Measurements from ENCODE around the gene ABCD2. TPM values are rescaled to one million over a fixed set of nuclear protein-coding genes. Genes with fewer than 3 reads are reported as not detected.

ABCD2 gene
- total RNA-seq, 4 donors from 2014 or later, result 0.07 to 0.20 (median 0.10) TPM; not detected in 1

DNA sequence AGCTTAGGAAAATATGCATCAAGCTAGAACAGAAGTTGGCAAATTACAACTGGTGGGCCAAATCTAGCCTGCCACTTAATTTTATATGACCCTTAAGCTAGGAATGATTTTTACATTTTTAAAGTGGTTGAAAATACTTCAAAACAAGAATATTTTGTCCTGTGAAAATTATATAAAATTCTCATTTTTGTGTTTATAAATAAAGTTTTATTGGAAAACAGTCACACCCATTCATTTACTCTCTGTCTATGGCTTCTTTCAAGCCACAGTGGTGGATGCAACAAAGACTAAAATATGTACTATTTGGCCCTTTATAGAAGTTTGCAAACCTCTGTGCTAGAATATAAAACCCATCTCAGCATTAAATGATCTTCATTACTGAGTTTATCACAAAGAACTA lies 2.1 kb upstream of the ABCD2 start:
- no peak for ATAC-seq
- Histone ChIP-seq H3K36me3 (no peaks in the 10 kb centered on the region), H3K9me3 (no peaks in the 10 kb centered on the region), H3K27me3 (no peaks in the 10 kb centered on the region), H3K4me1 (peaks cover 10 to 16% of the 10 kb centered on the region in 2 donors), H3K27ac (no peak overlapping the region), H3K4me3 (no peak overlapping the region)
- in situ Hi-C loops (cut with MboI; ENCODE audit: low sequenced_read_pairs in 4 of 4) (no loop called here), intact Hi-C loops (cut with DNase I; ENCODE audit: low total_unique reads) (no loop called here)
- TF ChIP-seq, protein P1, sequence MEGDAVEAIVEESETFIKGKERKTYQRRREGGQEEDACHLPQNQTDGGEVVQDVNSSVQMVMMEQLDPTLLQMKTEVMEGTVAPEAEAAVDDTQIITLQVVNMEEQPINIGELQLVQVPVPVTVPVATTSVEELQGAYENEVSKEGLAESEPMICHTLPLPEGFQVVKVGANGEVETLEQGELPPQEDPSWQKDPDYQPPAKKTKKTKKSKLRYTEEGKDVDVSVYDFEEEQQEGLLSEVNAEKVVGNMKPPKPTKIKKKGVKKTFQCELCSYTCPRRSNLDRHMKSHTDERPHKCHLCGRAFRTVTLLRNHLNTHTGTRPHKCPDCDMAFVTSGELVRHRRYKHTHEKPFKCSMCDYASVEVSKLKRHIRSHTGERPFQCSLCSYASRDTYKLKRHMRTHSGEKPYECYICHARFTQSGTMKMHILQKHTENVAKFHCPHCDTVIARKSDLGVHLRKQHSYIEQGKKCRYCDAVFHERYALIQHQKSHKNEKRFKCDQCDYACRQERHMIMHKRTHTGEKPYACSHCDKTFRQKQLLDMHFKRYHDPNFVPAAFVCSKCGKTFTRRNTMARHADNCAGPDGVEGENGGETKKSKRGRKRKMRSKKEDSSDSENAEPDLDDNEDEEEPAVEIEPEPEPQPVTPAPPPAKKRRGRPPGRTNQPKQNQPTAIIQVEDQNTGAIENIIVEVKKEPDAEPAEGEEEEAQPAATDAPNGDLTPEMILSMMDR (IDR thresholded peaks at IDR 0.05 in 4 of 5, conservative IDR thresholded peaks at IDR 0.05 in 1 of 5), result no peak
- TF ChIP-seq POLR2A (IDR thresholded peaks at IDR 0.05), result no peak
- no peak for DNase-seq

DNA sequence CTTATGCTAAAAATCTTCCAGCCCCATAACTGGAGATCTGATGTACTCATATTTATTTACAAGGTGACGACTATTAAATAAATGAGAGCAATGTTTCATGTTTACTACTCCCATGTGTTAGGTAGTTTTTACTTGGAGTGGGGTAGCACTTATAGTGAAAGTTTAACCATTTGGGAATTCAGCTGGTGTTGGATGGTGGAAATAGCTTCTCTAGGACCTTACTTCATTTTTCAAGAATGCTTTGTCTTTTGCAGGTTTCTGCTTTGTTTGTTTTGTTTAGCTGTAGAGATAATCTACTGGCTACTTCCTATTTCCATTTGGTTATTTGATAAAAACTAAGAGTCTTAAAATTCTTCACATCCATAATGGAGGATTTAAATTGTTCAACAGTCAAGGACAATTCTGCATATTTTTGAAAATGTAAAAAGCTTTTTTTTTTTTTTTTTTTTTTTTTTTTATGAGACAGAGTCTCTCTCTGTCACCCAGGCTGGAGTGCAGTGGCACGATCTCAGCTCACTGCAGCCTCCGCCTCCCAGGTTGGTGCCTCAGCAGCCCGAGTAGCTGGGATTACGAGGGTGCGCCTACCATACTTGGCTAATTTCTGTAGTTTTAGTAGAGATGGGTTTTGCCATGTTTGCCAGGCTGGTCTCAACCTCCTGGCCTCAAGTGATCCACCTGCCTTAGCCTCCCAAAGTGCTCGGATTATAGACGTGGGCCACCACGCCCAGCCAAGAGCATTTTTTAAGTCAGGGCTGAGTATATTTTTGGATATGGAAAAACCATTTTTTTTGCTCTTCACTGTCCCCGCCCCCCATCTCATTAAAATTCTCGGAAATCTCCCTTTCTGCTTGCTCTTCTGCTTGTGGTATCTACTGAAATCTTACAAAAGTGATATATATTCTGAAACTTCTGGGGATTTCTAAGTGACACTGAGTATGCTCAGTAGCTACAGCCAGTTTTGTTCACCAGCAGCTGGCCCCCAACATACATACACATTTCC lies 1.4 kb upstream of the ABCD2 start:
- H3K27me3 ChIP-seq, result no peaks in the 10 kb centered on the region
- TF ChIP-seq POLR2A (IDR thresholded peaks at IDR 0.05), result no peak
- TF ChIP-seq, protein P1 (IDR thresholded peaks at IDR 0.05 in 4 of 5, conservative IDR thresholded peaks at IDR 0.05 in 1 of 5), result no peak
- intact Hi-C loops (cut with DNase I; ENCODE audit: low total_unique reads), result no loop called here
- H3K27ac ChIP-seq, result peak overlapping the region; percentile 65 to 73 (median 66)
- no peaks in the 10 kb centered on the region for H3K36me3 ChIP-seq
- in situ Hi-C loops (cut with MboI; ENCODE audit: low sequenced_read_pairs in 4 of 4), result no loop called here
- DNase-seq (no peak), ATAC-seq (no peak)
- peaks cover 10 to 16% of the 10 kb centered on the region in 2 donors for H3K4me1 ChIP-seq
- H3K4me3 ChIP-seq, result peak overlapping the region; percentile 63 to 80 (median 68)
- no peaks in the 10 kb centered on the region for H3K9me3 ChIP-seq

- peak overlapping the region; percentile 65 to 73 (median 66) for H3K27ac ChIP-seq
- H3K4me3 ChIP-seq, result peak overlapping the region; percentile 63 to 80 (median 68)
- in situ Hi-C loops (cut with MboI; ENCODE audit: low sequenced_read_pairs in 4 of 4) (no loop called here), intact Hi-C loops (cut with DNase I; ENCODE audit: low total_unique reads) (no loop called here)
- TF ChIP-seq, protein P1 (IDR thresholded peaks at IDR 0.05 in 4 of 5, conservative IDR thresholded peaks at IDR 0.05 in 1 of 5), result no peak
- TF ChIP-seq POLR2A (IDR thresholded peaks at IDR 0.05), result no peak
- no peaks in the 10 kb centered on the region for H3K36me3 ChIP-seq
- DNase-seq (no peak), ATAC-seq (peak; percentile 29 to 43)
- no peaks in the 10 kb centered on the region for H3K9me3 ChIP-seq
- H3K4me1 ChIP-seq, result peaks cover 10 to 16% of the 10 kb centered on the region in 2 donors
- no peaks in the 10 kb centered on the region for H3K27me3 ChIP-seq
These were observed 315 bp downstream of the ABCD2 start for GRCh38 chr12:39619316-39619659.

DNA sequence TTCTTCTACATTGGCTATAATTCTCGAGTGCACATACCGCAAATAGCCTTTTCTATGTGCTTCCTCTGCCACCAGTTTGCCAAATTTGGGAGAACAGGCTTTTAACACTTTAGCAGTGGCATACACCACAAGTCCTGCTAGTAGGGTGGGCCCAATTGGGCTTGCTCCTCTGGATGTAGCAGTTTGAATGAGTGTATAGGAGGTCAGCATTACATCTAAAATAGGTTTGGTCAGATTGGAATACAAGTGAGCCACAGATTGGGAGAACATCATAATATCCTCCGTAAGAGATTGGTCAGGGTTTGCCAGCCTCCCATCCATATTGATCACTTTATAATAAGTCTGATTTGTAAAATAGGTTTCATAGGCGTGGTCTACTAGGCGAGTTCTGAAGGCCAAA lies 902 bp downstream of the ABCD2 start:
- Histone ChIP-seq H3K9me3 (no peaks in the 10 kb centered on the region), H3K27me3 (no peaks in the 10 kb centered on the region), H3K4me3 (peak overlapping the region in 3 of 4 donors; percentile 63 to 80 (median 71)), H3K36me3 (no peaks in the 10 kb centered on the region), H3K27ac (no peak overlapping the region), H3K4me1 (peaks cover 10 to 16% of the 10 kb centered on the region in 2 donors)
- in situ Hi-C loops (cut with MboI; ENCODE audit: low sequenced_read_pairs in 4 of 4) (no loop called here), intact Hi-C loops (cut with DNase I; ENCODE audit: low total_unique reads) (no loop called here)
- DNase-seq (no peak), ATAC-seq (no peak)
- TF ChIP-seq, protein P1 (IDR thresholded peaks at IDR 0.05 in 4 of 5, conservative IDR thresholded peaks at IDR 0.05 in 1 of 5), result no peak
- no peak for TF ChIP-seq POLR2A (IDR thresholded peaks at IDR 0.05)
